A549 (cell line): ENCODE results near the gene FSTL3.

Experiments used
- CEBPB ChIP-seq, 2 experiments: fragments of >200 bp in 1 of 2; sonication (Bioruptor Twin) in 1 of 2; formaldehyde crosslinking in 1 of 2; IDR thresholded peaks; 2 replicates each; pipeline ENCODE4 v1.6.1; 2012 to 2016
- ELK1 ChIP-seq: fragments of 150-350 bp; IDR thresholded peaks from 2 replicates; pipeline ENCODE4 v1.6.1; 2014; ENCODE audit warnings: low read depth, mild to moderate bottlenecking, low read length
- HOXA7 ChIP-seq: fragments of 250-450 bp; sonication (Bioruptor Pico); IDR thresholded peaks from 2 replicates; pipeline ENCODE4 v1.5.0; 2020; ENCODE audit warnings: mild to moderate bottlenecking, moderate library complexity
- MYC ChIP-seq: IDR thresholded peaks from 2 replicates; pipeline ENCODE4 v1.6.1; 2012; ENCODE audit warnings: mild to moderate bottlenecking, inconsistent platforms, low read length, improper control_type of control experiment, borderline replicate concordance
- NFE2L2 ChIP-seq: fragments of 150-350 bp; conservative IDR thresholded peaks from 2 replicates; pipeline ENCODE4 v1.6.1; 2014; ENCODE audit warnings: low read length
- POLR2A ChIP-seq: IDR thresholded peaks from 2 replicates; pipeline ENCODE4 v1.6.1; 2012; ENCODE audit warnings: mild to moderate bottlenecking, low read length
- POLR2AphosphoS2 ChIP-seq: conservative IDR thresholded peaks from 2 replicates; pipeline ENCODE4 v1.6.1; 2012; ENCODE audit warnings: low read length, improper control_type of control experiment, inconsistent platforms
- RARB ChIP-seq: fragments of 250-450 bp; sonication (Bioruptor Pico); IDR thresholded peaks from 2 replicates; pipeline ENCODE4 v1.8.0; 2021; ENCODE audit warnings: mild to moderate bottlenecking, moderate library complexity
- SREBF2 ChIP-seq: fragments of 450-650 bp; IDR thresholded peaks from 2 replicates; pipeline ENCODE4 v1.6.1; 2014; ENCODE audit warnings: mild to moderate bottlenecking, moderate library complexity
- TP53 ChIP-seq: fragments of 250-450 bp; sonication (Bioruptor Pico); IDR thresholded peaks from 2 replicates; pipeline ENCODE4 v1.5.0; 2021; ENCODE audit warnings: mild to moderate bottlenecking, moderate library complexity

DNA sequence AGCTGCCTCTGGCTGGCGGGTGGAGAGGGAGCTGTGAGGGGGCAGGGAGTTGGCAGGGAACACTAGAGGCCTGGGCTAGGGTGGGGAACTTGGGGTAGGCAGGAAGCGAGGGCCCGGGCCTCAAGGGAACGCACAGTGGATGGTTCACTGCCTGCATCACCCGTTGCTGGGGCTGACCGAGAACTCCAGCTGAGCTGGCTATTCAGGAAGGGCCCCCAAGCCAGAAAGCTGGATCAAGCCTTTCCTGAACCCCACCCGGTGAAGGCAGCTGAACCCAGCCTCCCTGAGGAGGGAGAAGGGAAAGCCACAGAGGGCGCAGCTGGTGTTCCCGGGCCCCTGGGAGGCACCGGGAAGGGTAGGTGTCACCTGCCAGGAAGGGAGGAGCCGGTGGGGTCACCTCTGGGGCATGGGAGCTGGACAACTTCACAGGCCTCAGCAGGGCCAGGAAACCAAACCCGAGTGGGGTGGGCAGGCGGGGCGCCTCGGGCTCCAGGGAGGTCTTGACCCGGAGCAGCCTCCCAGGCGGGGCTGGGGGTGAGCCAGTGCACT lies 46.4 kb downstream of the FSTL3 start:
- TF ChIP-seq SREBF2 (no peak), POLR2A (no peak), MYC (no peak), POLR2AphosphoS2 (no peak), ELK1 (no peak), NFE2L2 (no peak), TP53 (CRISPR knock-in tag) (no peak), HOXA7 (CRISPR knock-in tag) (no peak), CEBPB (IDR thresholded peaks at IDR 0.05) (no peak), RARB (CRISPR knock-in tag) (no peak)
